Common myeloid progenitor, CD34-positive (primary cell): ENCODE measurements around the gene C14orf180. TPM values are rescaled to one million over a fixed set of nuclear protein-coding genes. Genes with fewer than 3 reads are reported as not detected.

Source experiments
- CTCF ChIA-PET: fragments of 350-600 bp; sonication (Branson Sonifier 250); formaldehyde crosslinking; loops from one replicate; lab custom pipeline; 2021; ENCODE audit warnings: antibody characterized with exemption; lab: Charles Lee
- POLR2A ChIA-PET: fragments of 350-600 bp; sonication (Branson Sonifier 250); formaldehyde crosslinking; loops from one replicate; lab custom pipeline; 2021; ENCODE audit warnings: antibody characterized with exemption; lab: Charles Lee
- DNase-seq, 3 donors: peaks; one replicate each; pipeline versions ENCODE4 v3.0.0 to v3.0.0-alpha.2; 2013
- H3K27ac ChIP-seq, 2 experiments: 1 replicate in 1 of 2; 2 replicates in 1 of 2; pipeline ENCODE4 v1.7.0; 2013; ENCODE audit warnings: inconsistent platforms in 2 of 2, low read length in 2 of 2, mild to moderate bottlenecking in 2 of 2, low read depth in 1 of 2, moderate library complexity in 1 of 2; ENCODE audit not compliant: severe bottlenecking in 2 of 2, insufficient read depth in 1 of 2, poor library complexity in 1 of 2
- H3K27me3 ChIP-seq, 5 experiments: replicated peaks in 2 of 5; 1 replicate in 3 of 5; 2 replicates in 2 of 5; pipeline versions ENCODE4 v1.6.1 to v1.7.0; 2013; ENCODE audit warnings: low read length in 4 of 5, mild to moderate bottlenecking in 2 of 5, moderate library complexity in 2 of 5, inconsistent platforms in 1 of 5; ENCODE audit not compliant: insufficient read depth in 5 of 5, control insufficient read depth in 4 of 5
- H3K36me3 ChIP-seq, 4 experiments: 1 replicate in 2 of 4; 2 replicates in 2 of 4; pipeline versions ENCODE4 v1.6.1 to v1.7.0; 2013; ENCODE audit warnings: low read length in 3 of 4, control low read depth in 1 of 4, mild to moderate bottlenecking in 1 of 4; ENCODE audit not compliant: control insufficient read depth in 4 of 4, insufficient read depth in 4 of 4
- H3K4me1 ChIP-seq, 4 experiments: 1 replicate in 3 of 4; 2 replicates in 1 of 4; pipeline versions ENCODE4 v1.6.1 to v1.7.1; 2013; ENCODE audit warnings: low read length in 3 of 4, mild to moderate bottlenecking in 3 of 4, control low read depth in 1 of 4, inconsistent platforms in 1 of 4, moderate library complexity in 1 of 4; ENCODE audit not compliant: control insufficient read depth in 4 of 4, insufficient read depth in 4 of 4; ENCODE audit errors: control extremely low read depth in 1 of 4
- H3K4me3 ChIP-seq, 7 experiments: 1 replicate in 4 of 7; 2 replicates in 3 of 7; pipeline versions ENCODE4 v1.5.1 to v1.7.0; 2013; ENCODE audit warnings: mild to moderate bottlenecking in 7 of 7, low read length in 6 of 7, moderate library complexity in 6 of 7, inconsistent platforms in 2 of 7, low read depth in 2 of 7, control low read depth in 1 of 7; ENCODE audit not compliant: insufficient read depth in 4 of 7, control insufficient read depth in 1 of 7; ENCODE audit errors: extremely low read depth in 1 of 7
- H3K9me3 ChIP-seq, 5 experiments: 1 replicate in 4 of 5; 2 replicates in 1 of 5; pipeline versions ENCODE4 v1.6.1 to v1.7.1; 2013; ENCODE audit warnings: low read length in 4 of 5, mild to moderate bottlenecking in 2 of 5, inconsistent platforms in 1 of 5, low read depth in 1 of 5, moderate library complexity in 1 of 5; ENCODE audit not compliant: control insufficient read depth in 4 of 5, insufficient read depth in 2 of 5; ENCODE audit errors: control extremely low read depth in 1 of 5
- WGBS: methylation state at CpG from one replicate; pipeline ENCODE4 v1.1.5; 2013; ENCODE audit not compliant: insufficient coverage; 5-methylcytosine and 5-hydroxymethylcytosine counted together
- polyA plus RNA-seq: library from polyadenylated mRNA; unstranded; fragments of 120-200 nt; gene quantifications from one replicate; pipeline ENCODE4 v1.2.1, GENCODE V29; 2013

C14orf180 gene
- not detected for polyA plus RNA-seq

- 91% methylated on average over 12 of the region's 17 CpGs for WGBS
- no peak for DNase-seq
- no peak within 1 kb of the TSS for H3K27ac ChIP-seq
- H3K36me3 ChIP-seq = no peaks in the 10 kb centered on the region
- no peaks in the 10 kb centered on the region for H3K9me3 ChIP-seq
- H3K27me3 ChIP-seq = peaks cover 0 to 28% (median 0%) of the 10 kb centered on the region in 5 experiments
- ChIA-PET CTCF (no interaction called here), POLR2A (no interaction called here)
- H3K4me1 ChIP-seq = no peaks in the 10 kb centered on the region
- H3K4me3 ChIP-seq = no peak within 1 kb of the TSS
Measured at GRCh38 chr14:104579507-104579906, at the start of gene C14orf180. Gene C14orf180, plus strand, starts transcription at chr14:104579764. Its CDS starts 6,667 bp downstream, at chr14:104586431.

- CTCF ChIA-PET = no interaction called here
- H3K4me1 ChIP-seq = no peaks in the 10 kb centered on the region
- H3K9me3 ChIP-seq = peaks cover 1 to 24% (median 7%) of the 10 kb centered on the region in 5 experiments
- H3K27ac ChIP-seq = no peak overlapping the region
- peaks cover 0 to 11% (median 0%) of the 10 kb centered on the region in 5 experiments for H3K27me3 ChIP-seq
- H3K36me3 ChIP-seq = no peaks in the 10 kb centered on the region
- no peak for DNase-seq
- no peak overlapping the region for H3K4me3 ChIP-seq
- WGBS = 82% methylated on average over 9 of the region's 10 CpGs
- POLR2A ChIA-PET = no interaction called here
Measured at GRCh38 chr14:104530646-104531045, 48.9 kb upstream of the C14orf180 start.

GRCh38 chr14:104531421-104532190 is 48.0 kb upstream of the C14orf180 start:
- ChIA-PET CTCF (no interaction called here), POLR2A (no interaction called here)
- DNase-seq = no peak
- Histone ChIP-seq H3K27ac (no peak overlapping the region), H3K27me3 (peaks cover 0 to 11% (median 0%) of the 10 kb centered on the region in 5 experiments), H3K4me3 (no peak overlapping the region), H3K4me1 (no peaks in the 10 kb centered on the region), H3K36me3 (no peaks in the 10 kb centered on the region), H3K9me3 (peaks cover 1 to 23% (median 6%) of the 10 kb centered on the region in 5 experiments)
- 89% methylated on average over 17 of the region's 19 CpGs for WGBS

- CTCF ChIA-PET = no interaction called here
Measured at GRCh38 chr14:104532191-104532555, 47.4 kb upstream of the C14orf180 start.

GRCh38 chr14:104534036-104534435 is 45.5 kb upstream of the C14orf180 start:
- Histone ChIP-seq H3K9me3 (peaks cover 0 to 8% (median 1%) of the 10 kb centered on the region in 5 experiments), H3K4me3 (no peak overlapping the region), H3K27me3 (peaks cover 0 to 8% (median 0%) of the 10 kb centered on the region in 5 experiments), H3K27ac (no peak overlapping the region), H3K36me3 (no peaks in the 10 kb centered on the region), H3K4me1 (peaks cover 0 to 5% (median 0%) of the 10 kb centered on the region in 4 experiments)
- 86% methylated on average over 1 of the region's 3 CpGs for WGBS
- ChIA-PET CTCF (no interaction called here), POLR2A (no interaction called here)
- DNase-seq = no peak

More at GRCh38 chr14:104532191-104532555, 47.4 kb upstream of the C14orf180 start:
- DNase-seq = no peak
- Histone ChIP-seq H3K36me3 (no peaks in the 10 kb centered on the region), H3K4me1 (no peaks in the 10 kb centered on the region), H3K4me3 (no peak overlapping the region), H3K9me3 (peaks cover 1 to 20% (median 6%) of the 10 kb centered on the region in 5 experiments), H3K27ac (no peak overlapping the region), H3K27me3 (peaks cover 0 to 11% (median 0%) of the 10 kb centered on the region in 5 experiments)
- WGBS = no CpG with 5 or more reads among the region's 3 CpGs
- POLR2A ChIA-PET = no interaction called here

GRCh38 chr14:104536942-104537612 is 42.5 kb upstream of the C14orf180 start:
- Histone ChIP-seq H3K36me3 (no peaks in the 10 kb centered on the region), H3K4me1 (peaks cover 0 to 5% (median 0%) of the 10 kb centered on the region in 4 experiments), H3K4me3 (no peak overlapping the region), H3K27me3 (peaks cover 0 to 3% (median 0%) of the 10 kb centered on the region in 5 experiments), H3K27ac (no peak overlapping the region), H3K9me3 (peaks cover 0 to 7% (median 1%) of the 10 kb centered on the region in 5 experiments)
- WGBS = 92% methylated on average over 7 of the region's 8 CpGs
- DNase-seq = no peak
- CTCF ChIA-PET = no interaction called here
- POLR2A ChIA-PET = no interaction called here

GRCh38 chr14:104537613-104537988 is 42.0 kb upstream of the C14orf180 start:
- POLR2A ChIA-PET = no interaction called here
- Histone ChIP-seq H3K4me1 (peaks cover 0 to 5% (median 0%) of the 10 kb centered on the region in 4 experiments), H3K36me3 (no peaks in the 10 kb centered on the region), H3K27me3 (peaks cover 0 to 4% (median 0%) of the 10 kb centered on the region in 5 experiments), H3K27ac (no peak overlapping the region), H3K9me3 (peaks cover 0 to 7% (median 1%) of the 10 kb centered on the region in 5 experiments), H3K4me3 (no peak overlapping the region)
- WGBS = 0% methylated on average over 1 of the region's 3 CpGs
- CTCF ChIA-PET = no interaction called here
- peak in 2 of 3 donors; percentile 6 to 10 for DNase-seq
